ENCODE measurements around the gene PMP22. TPM values are rescaled to one million over a fixed set of nuclear protein-coding genes. Genes with fewer than 3 reads are reported as not detected.

PMP22 gene
- polyA plus RNA-seq, 1 donor (not counting 4 experiments of a cell fraction or from before 2014, with no cell fraction given): 7.9 TPM

GRCh38 chr17:15290605-15291004, 25.5 kb upstream of the PMP22 start:
- no peaks in the 10 kb centered on the region for H4K20me1 ChIP-seq (ENCODE audit: control insufficient read depth, extremely low read depth, insufficient read depth, low read length)
- H2AFZ ChIP-seq (ENCODE audit: control insufficient read depth, low read length): no peak overlapping the region
- no peaks in the 10 kb centered on the region for H3K9me3 ChIP-seq (ENCODE audit: control insufficient read depth, low read depth, low read length)
- H3K36me3 ChIP-seq (ENCODE audit: control insufficient read depth in 2 of 2, extremely low read depth in 1 of 2, insufficient read depth in 2 of 2, low read length in 2 of 2): no peaks in the 10 kb centered on the region
- H3K4me1 ChIP-seq (ENCODE audit: control insufficient read depth, extremely low read depth, insufficient read depth, low read length): no peaks in the 10 kb centered on the region
- dilution Hi-C loops (cut with MboI; ENCODE audit: extremely low pct_ligation_motif_present, low sequenced_read_pairs): no loop called here
- no peaks in the 10 kb centered on the region for H3K9me1 ChIP-seq (ENCODE audit: control insufficient read depth, extremely low read depth, insufficient read depth, low read length)
- no peak overlapping the region for H3K9ac ChIP-seq (ENCODE audit: control insufficient read depth, extremely low read depth, insufficient read depth, low read length)
- no peak overlapping the region for H3K4me2 ChIP-seq (ENCODE audit: control insufficient read depth, extremely low read depth, insufficient read depth, low read depth, low read length)
- TF ChIP-seq EZH2 (IDR thresholded peaks at IDR 0.05; ENCODE audit: low read length) (no peak), CTCF (optimal IDR thresholded peaks at IDR 0.05 in 1 of 3, IDR thresholded peaks at IDR 0.05 in 1 of 3, conservative IDR thresholded peaks at IDR 0.05 in 1 of 3; ENCODE audit: extremely low read depth in 1 of 3, insufficient read depth in 2 of 3, low read length in 3 of 3) (no peak)
- no peaks in the 10 kb centered on the region for H3K27me3 ChIP-seq (ENCODE audit: control insufficient read depth, extremely low read depth, insufficient read depth, low read length)
- H3K4me3 ChIP-seq (ENCODE audit: control insufficient read depth in 2 of 3, extremely low read depth in 1 of 3, insufficient read depth in 2 of 3, low read depth in 1 of 3, low read length in 3 of 3): no peak overlapping the region
- H3K79me2 ChIP-seq (ENCODE audit: control insufficient read depth, insufficient read depth, low read length): no peaks in the 10 kb centered on the region
- DNase-seq (ENCODE audit: low read depth, low spot score) (no peak), FAIRE-seq (no peak)
- no peak overlapping the region for H3K27ac ChIP-seq (ENCODE audit: control insufficient read depth, insufficient read depth, low read length)

- Histone ChIP-seq H3K9me1 (ENCODE audit: control insufficient read depth, extremely low read depth, insufficient read depth, low read length) (no peaks in the 10 kb centered on the region), H3K4me3 (ENCODE audit: control insufficient read depth in 2 of 3, extremely low read depth in 1 of 3, insufficient read depth in 2 of 3, low read depth in 1 of 3, low read length in 3 of 3) (no peak overlapping the region), H3K4me2 (ENCODE audit: control insufficient read depth, extremely low read depth, insufficient read depth, low read depth, low read length) (no peak overlapping the region), H2AFZ (ENCODE audit: control insufficient read depth, low read length) (no peak overlapping the region), H3K27ac (ENCODE audit: control insufficient read depth, insufficient read depth, low read length) (no peak overlapping the region), H3K9ac (ENCODE audit: control insufficient read depth, extremely low read depth, insufficient read depth, low read length) (no peak overlapping the region), H3K4me1 (ENCODE audit: control insufficient read depth, extremely low read depth, insufficient read depth, low read length) (no peaks in the 10 kb centered on the region), H3K9me3 (ENCODE audit: control insufficient read depth, low read depth, low read length) (no peaks in the 10 kb centered on the region), H4K20me1 (ENCODE audit: control insufficient read depth, extremely low read depth, insufficient read depth, low read length) (no peaks in the 10 kb centered on the region), H3K36me3 (ENCODE audit: control insufficient read depth in 2 of 2, extremely low read depth in 1 of 2, insufficient read depth in 2 of 2, low read length in 2 of 2) (no peaks in the 10 kb centered on the region), H3K27me3 (ENCODE audit: control insufficient read depth, extremely low read depth, insufficient read depth, low read length) (no peaks in the 10 kb centered on the region), H3K79me2 (ENCODE audit: control insufficient read depth, insufficient read depth, low read length) (no peaks in the 10 kb centered on the region)
- dilution Hi-C loops (cut with MboI; ENCODE audit: extremely low pct_ligation_motif_present, low sequenced_read_pairs): no loop called here
- FAIRE-seq: no peak
- no peak for TF ChIP-seq EZH2 (IDR thresholded peaks at IDR 0.05; ENCODE audit: low read length)
- no peak for TF ChIP-seq CTCF (optimal IDR thresholded peaks at IDR 0.05 in 1 of 3, IDR thresholded peaks at IDR 0.05 in 1 of 3, conservative IDR thresholded peaks at IDR 0.05 in 1 of 3; ENCODE audit: extremely low read depth in 1 of 3, insufficient read depth in 2 of 3, low read length in 3 of 3)
- no peak for DNase-seq (ENCODE audit: low read depth, low spot score)
Measured at GRCh38 chr17:15289285-15290183, 24.4 kb upstream of the PMP22 start.
